Amniotic stem cell (primary cell): Measurements from ENCODE around the gene AK8.
"Not testable (repeated sequence)": the region's sequence is repeated elsewhere in the genome, so short reads cannot be mapped to it uniquely, and the experiment has no call there.

Experiments used
- DNase-seq: peaks from one replicate; lab custom pipeline; 2025; lab: John Stamatoyannopoulos, UW

Gene AK8

GRCh38 chr9:132742821-132743311 is 135.2 kb downstream of the AK8 start:
- no peak for DNase-seq

- no peak for DNase-seq
These were observed 137.4 kb downstream of the AK8 start for GRCh38 chr9:132740526-132741309.

GRCh38 chr9:132739710-132740310 is 138.3 kb downstream of the AK8 start:
- DNase-seq = no peak

DNA sequence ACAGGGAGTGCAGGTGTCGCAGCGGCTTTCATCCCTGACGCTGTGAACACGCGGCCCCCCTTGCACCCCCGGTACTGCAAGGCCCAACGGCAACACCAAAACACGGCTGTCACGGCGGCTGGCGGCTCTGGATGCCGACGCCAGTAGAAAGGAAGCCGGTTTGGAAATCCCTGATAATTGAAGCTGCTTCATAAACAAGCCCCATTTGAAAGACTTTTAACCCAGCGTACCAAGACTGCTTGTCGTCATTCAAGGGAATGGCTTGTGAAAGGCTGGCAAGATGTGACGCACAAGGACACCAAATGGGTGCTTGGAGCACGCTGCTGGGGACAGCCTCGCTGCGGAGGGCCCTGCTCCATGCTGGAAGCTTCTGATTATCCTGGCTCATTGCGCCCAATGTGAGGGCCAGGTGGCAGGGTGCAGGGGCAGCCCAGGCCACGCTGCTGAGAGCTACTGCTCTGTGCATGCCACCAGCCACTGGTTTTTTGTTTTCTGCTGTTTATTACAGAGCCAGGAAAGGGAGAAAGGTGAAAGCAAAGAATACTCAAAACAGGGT is 144.7 kb downstream of the AK8 start:
- DNase-seq = no peak

DNA sequence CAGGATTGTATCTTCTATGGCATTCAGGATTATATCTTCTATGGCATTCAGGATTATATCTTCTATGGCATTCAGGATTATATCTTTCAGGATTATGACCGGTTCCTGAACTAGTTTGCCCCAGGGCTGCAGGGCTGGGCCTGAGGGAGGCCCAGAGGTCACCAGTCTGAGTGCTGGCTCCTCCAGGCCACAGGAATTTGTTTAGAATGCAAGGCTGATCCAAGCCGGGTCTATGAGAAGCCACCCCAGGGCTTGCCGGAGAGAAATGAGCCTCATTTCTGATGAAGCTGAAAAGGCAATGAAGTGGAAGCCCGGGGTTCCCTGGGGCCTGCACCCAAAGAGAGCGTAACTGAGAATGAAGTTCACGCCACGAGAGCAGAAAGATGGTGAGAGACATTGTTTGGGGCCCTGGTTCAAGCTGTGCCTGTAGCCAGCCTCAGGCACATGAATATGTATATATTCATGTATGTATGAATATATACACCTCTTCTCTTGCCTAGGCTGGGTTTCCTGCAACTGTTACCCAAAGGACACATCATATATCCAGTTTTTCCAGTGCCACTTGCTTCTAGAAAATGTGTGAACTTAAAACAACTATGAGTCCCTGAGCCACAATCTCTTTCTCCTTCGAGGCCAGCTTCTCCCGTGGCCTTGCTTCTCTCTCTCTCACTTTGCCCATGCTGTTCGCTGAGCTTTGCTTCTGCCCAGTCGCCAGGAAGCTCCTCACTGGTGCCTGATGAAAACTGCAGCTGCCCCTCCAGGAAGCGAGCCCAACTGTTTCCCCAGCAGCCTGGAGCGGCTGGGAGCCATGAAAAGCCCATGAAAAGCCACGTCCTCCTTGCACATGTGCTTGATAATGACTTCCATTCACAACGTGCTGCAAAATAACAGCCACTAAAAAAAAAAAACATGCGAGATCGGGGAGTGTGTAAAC is 145.5 kb downstream of the AK8 start:
- no peak for DNase-seq

DNA sequence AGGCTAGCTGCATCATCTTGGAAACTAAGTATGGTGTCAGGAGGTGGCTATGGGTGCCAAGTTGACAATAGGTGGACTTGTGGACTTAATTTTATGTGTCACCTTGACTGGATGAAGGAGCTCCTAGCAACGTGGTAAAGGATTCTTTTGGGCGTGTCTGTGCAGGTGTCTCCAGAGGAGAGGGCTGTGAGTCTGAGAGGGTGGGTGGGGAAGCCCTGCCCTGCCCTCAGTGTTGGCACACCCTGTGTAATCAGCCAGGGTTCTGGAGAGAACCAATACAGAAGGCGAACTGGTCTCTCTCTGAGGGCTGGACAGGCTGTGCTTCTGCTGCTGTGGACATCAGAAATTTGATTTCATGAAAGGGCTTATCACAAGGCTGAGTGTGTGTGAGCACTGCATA is 146.9 kb downstream of the AK8 start:
- no peak for DNase-seq

DNA sequence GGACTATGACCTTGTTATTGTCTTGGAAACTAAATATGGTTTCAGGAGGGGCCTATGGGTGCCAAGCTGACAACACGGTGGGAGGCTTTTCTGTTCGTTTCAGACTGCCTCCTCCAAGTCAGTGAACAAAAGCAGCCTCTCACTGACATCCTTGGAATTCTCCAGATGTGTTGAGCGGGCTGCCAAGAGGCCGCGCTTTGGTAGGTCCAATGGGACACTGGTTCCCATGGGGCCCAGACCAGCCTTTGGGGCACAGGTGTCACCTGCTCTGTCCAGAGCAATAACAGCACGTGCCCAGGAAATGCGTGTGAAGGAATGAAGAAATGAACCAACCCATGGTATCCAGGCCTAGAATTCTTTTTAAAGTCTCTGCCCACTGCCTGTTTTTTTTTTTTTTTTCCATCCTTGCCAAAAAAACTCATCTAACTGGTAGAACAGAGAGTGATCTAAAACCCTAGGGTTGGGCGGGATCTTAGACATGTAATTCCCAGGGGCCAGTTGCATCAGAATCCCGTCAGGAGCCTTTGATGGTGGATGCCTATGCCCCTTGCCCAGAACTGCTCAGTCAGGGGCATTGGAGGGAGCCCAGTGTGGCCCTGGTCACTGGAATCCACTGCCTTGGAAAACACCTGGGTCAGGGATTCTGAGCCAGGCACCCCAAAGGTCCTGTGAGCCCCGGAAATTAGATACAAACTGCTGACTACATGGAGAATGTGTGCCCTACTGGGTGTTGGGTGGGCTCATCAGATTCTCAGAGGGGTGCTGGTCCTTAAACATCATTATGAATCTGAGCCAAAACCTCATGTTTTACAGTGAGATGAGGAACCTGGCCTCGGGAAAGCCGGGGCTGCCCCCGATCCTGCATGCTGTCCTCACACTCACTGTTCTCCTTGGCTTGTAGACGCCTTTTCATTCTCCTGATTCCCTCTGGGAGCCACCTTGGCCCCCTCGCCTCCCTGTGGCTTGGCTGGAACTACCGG is 147.7 kb downstream of the AK8 start:
- no peak for DNase-seq

DNA sequence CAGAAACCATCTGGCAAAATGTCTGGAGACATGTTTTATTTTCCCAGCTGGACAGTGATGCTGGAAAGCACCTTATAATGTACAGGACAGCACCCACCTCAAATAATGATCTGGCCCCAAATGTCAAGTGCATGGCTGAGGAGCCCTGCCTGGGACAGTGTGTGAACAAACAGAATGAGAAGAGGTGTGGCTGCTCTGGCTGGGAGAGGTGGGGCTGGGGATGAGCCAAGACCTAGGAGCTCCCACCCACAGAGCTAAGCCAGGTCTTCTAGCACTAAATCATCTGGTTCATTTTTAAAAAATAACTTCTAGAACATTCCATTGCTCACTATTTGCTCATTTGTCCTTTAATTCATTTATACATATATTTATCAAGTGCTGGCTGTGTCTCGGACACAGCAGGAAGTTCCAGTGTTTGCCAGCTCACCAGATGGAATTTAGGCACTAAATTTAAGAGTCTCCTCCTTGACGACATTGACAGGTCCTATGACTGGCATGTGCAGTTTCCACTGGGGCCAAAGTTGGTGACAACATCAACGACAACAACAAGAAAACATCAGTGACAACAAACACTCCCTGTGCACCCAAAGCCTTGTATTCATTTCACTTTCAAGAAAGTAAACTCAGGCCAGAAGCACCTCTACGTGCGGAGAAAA is 148.7 kb downstream of the AK8 start:
- no peak for DNase-seq

DNA sequence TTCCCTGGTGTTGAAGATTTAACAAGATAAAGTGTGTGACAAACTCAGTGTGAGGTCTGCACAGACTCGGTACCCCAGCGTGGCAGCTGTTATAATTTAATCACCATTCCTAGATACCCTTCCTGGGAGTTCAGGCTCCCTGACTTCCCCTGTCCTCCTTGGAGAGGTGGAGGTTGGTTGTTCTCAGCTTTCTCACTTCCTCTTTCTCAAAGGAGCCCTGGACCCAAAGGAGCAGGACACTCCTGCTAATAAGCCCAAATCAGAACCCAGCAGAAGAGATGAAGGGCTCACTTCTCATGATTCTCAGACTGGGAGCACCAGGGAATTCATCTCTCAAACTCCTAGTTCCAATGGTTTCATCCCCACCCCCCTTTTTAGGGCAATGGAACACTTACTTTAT is 149.6 kb downstream of the AK8 start:
- no peak for DNase-seq

DNA sequence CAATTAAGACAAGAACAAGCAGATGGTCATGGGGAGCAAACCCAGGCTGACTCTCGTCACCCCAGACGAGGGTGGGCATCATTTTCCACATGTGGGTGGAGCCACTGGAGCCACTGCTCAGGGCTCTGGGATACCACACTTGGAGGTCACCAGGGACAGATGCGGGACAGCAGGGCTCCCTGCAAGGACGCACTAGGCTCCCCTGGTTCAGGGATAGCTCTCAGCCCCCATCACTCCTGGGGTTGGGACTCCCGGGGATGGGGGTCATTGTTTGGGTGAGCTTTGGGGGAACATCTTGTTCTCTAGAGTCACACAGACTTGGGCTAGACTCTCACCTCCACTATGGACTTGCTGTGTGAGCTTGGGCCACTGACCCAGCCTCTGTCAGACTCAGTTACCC is 150.0 kb downstream of the AK8 start:
- DNase-seq = no peak

DNA sequence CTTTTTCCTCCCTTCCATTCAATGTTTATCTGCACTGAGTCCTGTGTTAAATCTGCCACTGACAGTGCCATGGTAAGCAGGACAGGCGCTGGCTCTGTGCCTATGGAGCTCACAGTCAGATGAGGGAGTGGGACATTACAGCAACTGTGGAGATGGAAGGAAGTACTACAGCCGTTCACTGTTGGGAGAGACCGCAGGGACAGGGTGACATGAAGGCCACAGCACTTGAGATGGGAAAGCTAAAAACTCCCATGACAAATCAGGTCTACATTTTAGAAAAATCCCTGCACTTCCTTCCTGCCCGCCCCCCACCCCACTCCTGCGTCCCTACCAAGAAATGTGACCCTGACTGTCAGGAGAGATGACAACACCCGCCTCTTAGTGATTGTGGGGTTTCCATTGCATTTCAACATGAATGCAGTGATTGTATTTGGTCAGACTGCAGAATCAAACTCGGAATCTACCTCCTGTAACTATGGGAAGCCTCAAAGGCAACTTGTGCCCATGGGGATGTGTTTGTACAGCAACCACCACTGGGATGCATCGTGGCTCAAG is 151.4 kb downstream of the AK8 start:
- no peak for DNase-seq

GRCh38 chr9:132725306-132725705 is 152.8 kb downstream of the AK8 start:
- DNase-seq = no peak

GRCh38 chr9:132723809-132724208 is 154.3 kb downstream of the AK8 start:
- DNase-seq = no peak

GRCh38 chr9:132722564-132723065 is 155.5 kb downstream of the AK8 start:
- DNase-seq = no peak

DNA sequence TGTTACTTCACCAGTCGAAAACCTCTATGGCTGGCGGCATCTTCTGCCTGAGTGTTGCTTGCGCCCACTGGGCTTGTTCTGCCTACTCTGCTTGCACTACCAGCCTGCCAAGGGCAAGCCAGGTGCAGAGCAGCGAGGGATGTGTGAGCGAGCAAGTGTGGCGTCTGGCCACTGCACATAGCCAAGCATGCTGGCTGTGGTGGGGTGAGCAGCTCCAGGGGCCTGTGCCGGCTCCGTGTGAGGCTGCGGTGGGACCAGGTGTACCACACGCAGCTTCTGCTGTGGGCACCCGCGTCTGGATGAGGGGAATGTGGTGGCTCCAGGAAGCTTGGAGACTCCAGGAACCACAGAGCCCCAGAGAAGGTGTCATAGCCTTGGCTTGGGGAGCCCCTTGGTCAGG is 156.4 kb downstream of the AK8 start:
- DNase-seq = no peak

DNA sequence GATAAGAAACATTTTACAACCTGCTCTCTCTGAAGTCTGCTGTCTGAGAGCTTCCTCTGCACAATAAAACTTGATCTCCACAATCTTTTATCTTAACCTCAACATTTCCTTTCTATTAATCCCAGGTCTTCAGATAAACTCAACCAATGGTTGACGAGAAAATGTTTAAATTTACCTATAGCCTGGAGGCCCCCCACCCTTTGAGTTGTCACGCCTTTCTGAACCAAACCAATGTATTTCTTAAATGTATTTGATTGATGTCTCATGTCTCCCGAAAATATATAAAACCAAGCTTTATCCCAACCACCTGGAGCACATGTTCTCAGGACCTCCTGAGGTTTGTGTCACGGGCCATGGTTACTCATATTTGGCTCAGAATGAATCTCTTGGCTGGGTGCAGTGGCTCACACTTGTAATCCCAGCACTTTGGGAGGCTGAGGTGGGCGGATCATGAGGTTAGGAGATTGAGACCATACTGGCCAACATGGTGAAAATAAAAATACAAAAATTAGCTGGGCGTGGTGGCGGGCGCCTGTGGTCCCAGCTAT is 159.6 kb downstream of the AK8 start:
- not testable (repeated sequence) for DNase-seq

GRCh38 chr9:132717326-132717945 is 160.6 kb downstream of the AK8 start:
- no peak for DNase-seq

DNA sequence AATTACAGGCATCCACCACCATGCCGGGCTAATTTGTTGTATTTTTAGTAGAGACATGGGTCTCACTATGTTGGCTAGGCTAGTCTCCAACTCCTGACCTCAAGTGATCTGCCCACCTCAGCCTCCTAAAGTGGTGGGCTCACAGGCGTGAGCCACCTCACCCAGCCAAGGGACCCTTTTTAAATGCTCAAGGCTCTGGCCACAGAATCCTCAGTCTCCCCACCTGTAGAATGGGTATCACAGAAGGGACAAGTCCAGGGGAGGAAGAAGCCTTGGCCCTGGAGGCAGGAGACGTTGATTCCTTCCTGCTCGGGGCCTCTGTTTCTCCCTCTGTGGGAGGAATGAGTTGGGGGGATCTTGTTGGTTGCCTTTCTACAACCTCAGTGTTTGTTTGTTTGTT is 162.1 kb downstream of the AK8 start:
- DNase-seq = no peak

DNA sequence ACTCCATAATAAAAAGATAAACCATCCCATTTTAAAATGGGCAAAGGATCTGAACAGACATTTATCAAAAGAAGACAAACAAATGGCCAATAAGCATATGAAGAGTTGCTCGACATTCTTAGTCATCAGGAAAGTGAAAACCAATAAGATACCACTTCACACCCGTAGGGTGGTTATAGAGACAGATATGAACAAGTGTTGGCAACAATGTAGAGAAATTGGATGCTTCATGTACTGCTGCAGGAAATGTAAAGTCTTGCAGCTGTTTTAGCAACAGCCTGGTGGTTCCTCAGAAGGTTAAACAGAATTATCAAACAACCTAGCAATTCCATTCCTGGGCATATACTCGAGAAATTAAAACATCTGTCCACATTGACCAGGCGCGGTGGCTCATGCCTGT is 165.3 kb downstream of the AK8 start:
- no peak for DNase-seq
